HG03025 (cell line): ENCODE results near the gene AURKA.
"Not testable (repeated sequence)": the region's sequence is repeated elsewhere in the genome, so short reads cannot be mapped to it uniquely, and the experiment has no call there.

Experiments
- ATAC-seq: cut with Tn5 transposase; IDR thresholded peaks from one replicate; pipeline ENCODE4 v1.9.1; 2021; ENCODE audit warnings: mild to moderate bottlenecking, moderate library complexity; ENCODE audit not compliant: unreplicated experiment, low FRiP score

Gene AURKA

GRCh38 chr20:56422076-56422823, 30.2 kb upstream of the AURKA start:
- ATAC-seq: no peak

GRCh38 chr20:56420940-56421688, 29.1 kb upstream of the AURKA start:
- ATAC-seq: no peak

- no peak for ATAC-seq
Observed at GRCh38 chr20:56420028-56420427, 28.0 kb upstream of the AURKA start.

GRCh38 chr20:56418385-56418861, 26.4 kb upstream of the AURKA start:
- no peak for ATAC-seq

GRCh38 chr20:56417911-56418310, 25.9 kb upstream of the AURKA start:
- no peak for ATAC-seq

- ATAC-seq: no peak
Observed at GRCh38 chr20:56417402-56417801, 25.4 kb upstream of the AURKA start.

GRCh38 chr20:56414842-56415765, 23.1 kb upstream of the AURKA start:
- ATAC-seq: no peak

- ATAC-seq: no peak
Observed at GRCh38 chr20:56412949-56413348, 20.9 kb upstream of the AURKA start.

- no peak for ATAC-seq
Observed at GRCh38 chr20:56412473-56412790, 20.4 kb upstream of the AURKA start.

- ATAC-seq: no peak
Observed at GRCh38 chr20:56411759-56412472, 19.9 kb upstream of the AURKA start, which contains the start of gene CASS4. Gene CASS4, plus strand, starts transcription at chr20:56412260. Its CDS starts 199 bp downstream, at chr20:56412459.

- ATAC-seq: not testable (repeated sequence)
Observed at GRCh38 chr20:56411287-56411686, 19.3 kb upstream of the AURKA start.

GRCh38 chr20:56409956-56410355, 17.9 kb upstream of the AURKA start:
- no peak for ATAC-seq

- ATAC-seq: no peak
Observed at GRCh38 chr20:56409521-56409920, 17.5 kb upstream of the AURKA start.

GRCh38 chr20:56406910-56407309, 14.9 kb upstream of the AURKA start:
- no peak for ATAC-seq

GRCh38 chr20:56405356-56405755, 13.3 kb upstream of the AURKA start:
- ATAC-seq: not testable (repeated sequence)

GRCh38 chr20:56403465-56403864, 11.4 kb upstream of the AURKA start:
- ATAC-seq: no peak

GRCh38 chr20:56400001-56400640, 8.1 kb upstream of the AURKA start:
- no peak for ATAC-seq

GRCh38 chr20:56395166-56395565, 3.2 kb upstream of the AURKA start:
- ATAC-seq: no peak

GRCh38 chr20:56393653-56394052, 1.6 kb upstream of the AURKA start:
- ATAC-seq: no peak
